Subcutaneous adipose tissue (tissue), 4 donors: ENCODE data around the gene RTN4RL2. TPM values are rescaled to one million over a fixed set of nuclear protein-coding genes. Genes with fewer than 3 reads are reported as not detected.

ENCODE experiments used
- CTCF ChIP-seq: fragments of 450-650 bp; IDR thresholded peaks from one replicate; pipeline ENCODE4 v1.5.1; 2016; ENCODE audit warnings: low read depth, mild to moderate bottlenecking, control low read depth, antibody characterized with exemption, moderate library complexity
- total RNA-seq, 4 donors: library from RNA; depleted of rRNA; stranded (reverse); fragments of >200 nt; gene quantifications; one replicate each; pipeline ENCODE4 v1.1.0, GENCODE V29; 2016

Gene RTN4RL2
- total RNA-seq, 4 donors from 2014 or later: 0.38 to 0.82 (median 0.68) TPM; not detected in 1

- no peak for TF ChIP-seq CTCF
Observed at GRCh38 chr11:57426439-57426928, 33.8 kb upstream of the RTN4RL2 start.

- TF ChIP-seq CTCF: no peak
Observed at GRCh38 chr11:57426929-57427726, 33.2 kb upstream of the RTN4RL2 start, which contains the start of gene SLC43A3. TSS of gene SLC43A3 (minus strand) at chr11:57427121. CDS start at chr11:57426172, 949 bp downstream.

GRCh38 chr11:57427727-57428082, 32.6 kb upstream of the RTN4RL2 start:
- no peak for TF ChIP-seq CTCF

- TF ChIP-seq CTCF: no peak
Observed at GRCh38 chr11:57428643-57429042, 31.7 kb upstream of the RTN4RL2 start.

GRCh38 chr11:57429946-57430345, 30.4 kb upstream of the RTN4RL2 start:
- no peak for TF ChIP-seq CTCF

GRCh38 chr11:57430952-57431351, 29.4 kb upstream of the RTN4RL2 start:
- TF ChIP-seq CTCF: no peak

GRCh38 chr11:57432149-57432561, 28.2 kb upstream of the RTN4RL2 start:
- no peak for TF ChIP-seq CTCF
